HEK293 (cell line): Measurements from ENCODE around the gene COA8.
"Not testable (repeated sequence)": the region's sequence is repeated elsewhere in the genome, so short reads cannot be mapped to it uniquely, and the experiment has no call there.

Experiments
- CTCF ChIP-seq: fragments of 450-650 bp; formaldehyde crosslinking; IDR thresholded peaks from 2 replicates; pipeline ENCODE4 v1.5.1; 2016; ENCODE audit warnings: missing biosample characterization, missing genetic modification characterization
- GLIS1 ChIP-seq: fragments of 450-650 bp; formaldehyde crosslinking; IDR thresholded peaks from 2 replicates; pipeline ENCODE4 v1.5.1; 2016; ENCODE audit warnings: missing biosample characterization, missing genetic modification characterization
- KLF16 ChIP-seq: fragments of 450-650 bp; formaldehyde crosslinking; IDR thresholded peaks from 2 replicates; pipeline ENCODE4 v1.5.1; 2017; ENCODE audit warnings: missing biosample characterization, missing genetic modification characterization
- KLF8 ChIP-seq: fragments of 450-650 bp; formaldehyde crosslinking; IDR thresholded peaks from 2 replicates; pipeline ENCODE4 v1.5.1; 2016; ENCODE audit warnings: missing biosample characterization, missing genetic modification characterization
- MYNN ChIP-seq: fragments of 450-650 bp; formaldehyde crosslinking; IDR thresholded peaks from 2 replicates; pipeline ENCODE4 v1.5.1; 2016; ENCODE audit warnings: missing biosample characterization, missing genetic modification characterization, borderline replicate concordance
- SCRT1 ChIP-seq: fragments of 450-650 bp; formaldehyde crosslinking; IDR thresholded peaks from 2 replicates; pipeline ENCODE4 v1.5.1; 2016; ENCODE audit warnings: missing biosample characterization, missing genetic modification characterization, borderline replicate concordance
- TCF7L2 ChIP-seq: IDR thresholded peaks from 2 replicates; pipeline ENCODE4 v1.6.1; 2011; ENCODE audit warnings: low read depth, mild to moderate bottlenecking, inconsistent platforms, low read length, moderate library complexity, borderline replicate concordance
- ZBTB7A ChIP-seq: fragments of 450-650 bp; formaldehyde crosslinking; IDR thresholded peaks from 2 replicates; pipeline ENCODE4 v1.5.1; 2016; ENCODE audit warnings: low read depth, missing biosample characterization, missing genetic modification characterization
- ZNF18 ChIP-seq: fragments of 450-650 bp; formaldehyde crosslinking; IDR thresholded peaks from 2 replicates; pipeline ENCODE4 v1.5.1; 2016; ENCODE audit warnings: missing biosample characterization, missing genetic modification characterization
- ZNF311 ChIP-seq: fragments of 450-650 bp; formaldehyde crosslinking; IDR thresholded peaks from 2 replicates; pipeline ENCODE4 v1.5.1; 2017; ENCODE audit warnings: missing biosample characterization, missing genetic modification characterization, borderline replicate concordance
- ZNF548 ChIP-seq: fragments of 450-650 bp; formaldehyde crosslinking; IDR thresholded peaks from 2 replicates; pipeline ENCODE4 v1.5.1; 2016; ENCODE audit warnings: missing biosample characterization, missing genetic modification characterization
- ZNF580 ChIP-seq: fragments of 450-650 bp; formaldehyde crosslinking; IDR thresholded peaks from 2 replicates; pipeline ENCODE4 v1.5.1; 2016; ENCODE audit warnings: missing biosample characterization, missing genetic modification characterization
- ZNF621 ChIP-seq: fragments of 450-650 bp; formaldehyde crosslinking; IDR thresholded peaks from 2 replicates; pipeline ENCODE4 v1.5.1; 2017; ENCODE audit warnings: missing biosample characterization, missing genetic modification characterization
- ZNF660 ChIP-seq: fragments of 450-650 bp; IDR thresholded peaks from 2 replicates; pipeline ENCODE4 v1.5.1; 2018; ENCODE audit warnings: missing biosample characterization, mild to moderate bottlenecking, missing genetic modification characterization

GRCh38 chr14:103525430-103526246, 37.1 kb upstream of the COA8 start:
- not testable (repeated sequence) for TF ChIP-seq CTCF; ZNF548 (tag by site-specific recombination); KLF8 (tag by site-specific recombination); ZNF311 (tag by site-specific recombination); ZNF18; KLF16 (tag by site-specific recombination); GLIS1 (tag by site-specific recombination); MYNN (tag by site-specific recombination); ZBTB7A; TCF7L2; ZNF621 (tag by site-specific recombination); SCRT1 (tag by site-specific recombination); ZNF660 (tag by site-specific recombination); ZNF580 (tag by site-specific recombination)
